ENCODE results near the gene THAP12. TPM values are rescaled to one million over a fixed set of nuclear protein-coding genes. Genes with fewer than 3 reads are reported as not detected.
"Not testable (repeated sequence)": the region's sequence is repeated elsewhere in the genome, so short reads cannot be mapped to it uniquely, and the experiment has no call there.

The THAP12 gene
- total RNA-seq, 1 experiment from 2014 or later, result 102 TPM

- BruUV-seq (replicated peaks), result no TSS peak
- TF ChIP-seq CTCF (IDR thresholded peaks at IDR 0.05; ENCODE audit: insufficient read depth in 1 of 2, low read depth in 1 of 2, low read length in 1 of 2, severe bottlenecking in 1 of 2, unreplicated experiment in 1 of 2), result no peak
- no peak for DNase-seq
These were observed 25.4 kb upstream of the THAP12 start for GRCh38 chr11:76406359-76406758.

GRCh38 chr11:76401484-76401883 is 20.6 kb upstream of the THAP12 start:
- H3K9me3 Mint-ChIP-seq (ENCODE audit: unreplicated experiment); H3K9me3 ChIP-seq; CTCF ChIA-PET; POLR2A ChIA-PET; H3K4me3 Mint-ChIP-seq (ENCODE audit: unreplicated experiment); H3K4me1 ChIP-seq; H3K27me3 ChIP-seq (replicated peaks; ENCODE audit: control insufficient read depth, insufficient read depth, low read length); intact Hi-C loops (cut with micrococcal nuclease; ENCODE audit: unreplicated experiment); H3K4me3 ChIP-seq (ENCODE audit: low read depth, low read length); H3K27ac Mint-ChIP-seq (ENCODE audit: unreplicated experiment); BruUV-seq (replicated peaks); H3K36me3 ChIP-seq (ENCODE audit: control insufficient read depth, insufficient read depth, low read length); H3K36me3 Mint-ChIP-seq (ENCODE audit: insufficient read depth, unreplicated experiment); H3K27me3 Mint-ChIP-seq (ENCODE audit: insufficient read depth, unreplicated experiment); DNase-seq: not testable (repeated sequence)
- H3K4me1 Mint-ChIP-seq (ENCODE audit: low read depth, unreplicated experiment), result peaks cover 13% of the 10 kb centered on the region

More at GRCh38 chr11:76406359-76406758, 25.4 kb upstream of the THAP12 start:
- Mint-ChIP-seq H3K4me3 (ENCODE audit: unreplicated experiment) (no peak overlapping the region), H3K9me3 (ENCODE audit: unreplicated experiment) (no peaks in the 10 kb centered on the region), H3K4me1 (ENCODE audit: low read depth, unreplicated experiment) (peaks cover 6% of the 10 kb centered on the region), H3K36me3 (ENCODE audit: insufficient read depth, unreplicated experiment) (no peaks in the 10 kb centered on the region), H3K27me3 (ENCODE audit: insufficient read depth, unreplicated experiment) (no peaks in the 10 kb centered on the region), H3K27ac (ENCODE audit: unreplicated experiment) (no peak overlapping the region)
- intact Hi-C loops (cut with micrococcal nuclease; ENCODE audit: unreplicated experiment), result no loop called here
- ChIA-PET CTCF (no interaction called here), POLR2A (interaction anchor here (1.0 kb wide), 1 partner anchor 25 kb away, joined by 3 read pairs; the partner anchor contains the start of genes GVQW3 and THAP12)
- H3K4me3 ChIP-seq (ENCODE audit: low read depth, low read length), result no peak overlapping the region
- H3K36me3 ChIP-seq (ENCODE audit: control insufficient read depth, insufficient read depth, low read length), result no peaks in the 10 kb centered on the region
- no peaks in the 10 kb centered on the region for H3K9me3 ChIP-seq
- no peaks in the 10 kb centered on the region for H3K27me3 ChIP-seq (replicated peaks; ENCODE audit: control insufficient read depth, insufficient read depth, low read length)
- H3K4me1 ChIP-seq, result 0 out of 2 replicates have a peak, but pooled peaks cover under 1% of the 10 kb centered on the region

GRCh38 chr11:76400967-76401366 is 20.0 kb upstream of the THAP12 start:
- no peaks in the 10 kb centered on the region for H3K9me3 ChIP-seq
- Mint-ChIP-seq H3K27ac (ENCODE audit: unreplicated experiment) (peak overlapping the region; percentile 8), H3K27me3 (ENCODE audit: insufficient read depth, unreplicated experiment) (no peaks in the 10 kb centered on the region), H3K36me3 (ENCODE audit: insufficient read depth, unreplicated experiment) (no peaks in the 10 kb centered on the region), H3K9me3 (ENCODE audit: unreplicated experiment) (no peaks in the 10 kb centered on the region), H3K4me1 (ENCODE audit: low read depth, unreplicated experiment) (peaks cover 13% of the 10 kb centered on the region), H3K4me3 (ENCODE audit: unreplicated experiment) (no peak overlapping the region)
- intact Hi-C loops (cut with micrococcal nuclease; ENCODE audit: unreplicated experiment), result no loop called here
- 0 out of 2 replicates have a peak, but pooled peaks cover 3% of the 10 kb centered on the region for H3K4me1 ChIP-seq
- ChIA-PET CTCF (no interaction called here), POLR2A (no interaction called here)
- no peak overlapping the region for H3K4me3 ChIP-seq (ENCODE audit: low read depth, low read length)
- no peak for DNase-seq
- no peaks in the 10 kb centered on the region for H3K36me3 ChIP-seq (ENCODE audit: control insufficient read depth, insufficient read depth, low read length)
- no TSS peak for BruUV-seq (replicated peaks)
- no peak for TF ChIP-seq CTCF (IDR thresholded peaks at IDR 0.05; ENCODE audit: insufficient read depth in 1 of 2, low read depth in 1 of 2, low read length in 1 of 2, severe bottlenecking in 1 of 2, unreplicated experiment in 1 of 2)
- H3K27me3 ChIP-seq (replicated peaks; ENCODE audit: control insufficient read depth, insufficient read depth, low read length), result no peaks in the 10 kb centered on the region

- no peaks in the 10 kb centered on the region for H3K36me3 ChIP-seq (ENCODE audit: control insufficient read depth, insufficient read depth, low read length)
- Mint-ChIP-seq H3K4me1 (ENCODE audit: low read depth, unreplicated experiment) (peaks cover 13% of the 10 kb centered on the region), H3K4me3 (ENCODE audit: unreplicated experiment) (no peak overlapping the region), H3K36me3 (ENCODE audit: insufficient read depth, unreplicated experiment) (peaks cover 5% of the 10 kb centered on the region), H3K9me3 (ENCODE audit: unreplicated experiment) (no peaks in the 10 kb centered on the region), H3K27me3 (ENCODE audit: insufficient read depth, unreplicated experiment) (no peaks in the 10 kb centered on the region), H3K27ac (ENCODE audit: unreplicated experiment) (no peak overlapping the region)
- H3K27me3 ChIP-seq (replicated peaks; ENCODE audit: control insufficient read depth, insufficient read depth, low read length), result no peaks in the 10 kb centered on the region
- no TSS peak for BruUV-seq (replicated peaks)
- ChIA-PET CTCF (no interaction called here), POLR2A (no interaction called here)
- no peak for DNase-seq
- no peaks in the 10 kb centered on the region for H3K9me3 ChIP-seq
- no peak overlapping the region for H3K4me3 ChIP-seq (ENCODE audit: low read depth, low read length)
- TF ChIP-seq CTCF (IDR thresholded peaks at IDR 0.05; ENCODE audit: insufficient read depth in 1 of 2, low read depth in 1 of 2, low read length in 1 of 2, severe bottlenecking in 1 of 2, unreplicated experiment in 1 of 2), result no peak
- H3K4me1 ChIP-seq, result 0 out of 2 replicates have a peak, but pooled peaks cover 3% of the 10 kb centered on the region
- intact Hi-C loops (cut with micrococcal nuclease; ENCODE audit: unreplicated experiment), result no loop called here
These were observed 16.5 kb upstream of the THAP12 start for GRCh38 chr11:76397383-76397782.
